HG03457 (cell line): Measurements from ENCODE around the gene DRICH1.
"Not testable (repeated sequence)": the region's sequence is repeated elsewhere in the genome, so short reads cannot be mapped to it uniquely, and the experiment has no call there.

Experiments used
- ATAC-seq: cut with Tn5 transposase; IDR thresholded peaks from one replicate; pipeline ENCODE4 v1.9.1; 2021; ENCODE audit warnings: moderate number of reproducible peaks; ENCODE audit not compliant: unreplicated experiment

DRICH1 gene

DNA sequence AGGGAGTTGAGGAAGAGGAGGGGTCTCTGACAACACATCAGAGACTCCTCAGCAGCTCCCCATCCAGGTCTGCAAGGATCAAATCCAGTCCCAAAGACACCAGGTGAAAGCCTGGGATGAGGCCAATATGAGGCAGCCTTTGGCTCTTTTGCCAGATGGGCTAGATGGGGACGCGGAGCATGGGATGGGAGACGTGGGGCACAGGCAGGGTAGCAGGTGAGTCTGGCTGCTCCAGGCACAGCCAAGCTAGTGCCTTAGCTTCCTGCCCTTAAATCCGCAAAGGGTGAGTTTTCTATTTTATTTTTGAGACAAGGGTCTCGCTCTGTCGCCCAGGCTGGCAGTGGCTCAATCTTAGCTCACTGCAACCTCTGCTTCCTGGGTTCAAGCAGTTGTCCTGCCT is 19.6 kb upstream of the DRICH1 start:
- ATAC-seq = no peak

GRCh38 chr22:23649071-23649501 is 17.0 kb upstream of the DRICH1 start:
- ATAC-seq = no peak

GRCh38 chr22:23646526-23646925 is 14.4 kb upstream of the DRICH1 start:
- not testable (repeated sequence) for ATAC-seq

DNA sequence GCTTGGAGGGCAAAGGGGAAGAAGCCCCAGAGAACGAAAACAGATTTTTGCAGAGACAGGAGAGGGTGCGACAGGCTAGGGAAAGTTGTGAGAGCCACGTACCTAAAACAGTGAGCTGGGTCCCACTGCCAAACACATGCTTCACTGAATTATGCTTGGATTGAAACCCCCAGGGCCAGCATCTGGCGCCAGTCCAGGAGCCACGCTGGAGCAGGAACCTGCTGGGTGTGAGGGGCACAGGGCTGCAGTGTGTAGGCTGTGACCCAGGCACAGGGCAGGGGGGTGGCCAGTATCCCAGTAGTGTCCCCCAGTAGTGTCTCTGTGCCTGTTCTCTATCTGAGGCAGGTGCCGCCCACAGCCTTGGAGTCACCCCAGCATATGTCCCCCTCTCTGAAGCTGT is 8.1 kb upstream of the DRICH1 start:
- ATAC-seq = not testable (repeated sequence)

DNA sequence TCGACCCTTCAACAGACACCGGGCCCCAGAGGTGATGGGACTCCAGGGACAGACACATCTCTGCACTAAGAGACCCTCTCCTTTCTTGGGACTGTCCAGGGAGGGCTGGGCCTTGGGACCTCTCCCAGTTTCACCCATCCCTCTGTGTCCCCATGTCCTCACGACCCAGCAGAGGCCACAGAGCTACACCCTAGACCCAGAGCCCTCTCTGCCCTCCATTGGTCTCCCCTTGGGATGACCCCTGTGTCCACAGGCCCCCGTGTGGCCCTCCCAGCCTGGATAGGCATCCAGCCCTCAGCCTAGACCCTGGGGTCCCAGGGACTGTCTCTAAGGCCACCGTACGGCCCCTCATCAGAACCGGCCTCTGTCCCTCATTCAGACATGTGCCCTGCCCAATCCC is 7.5 kb upstream of the DRICH1 start:
- no peak for ATAC-seq

- ATAC-seq = no peak
Observed at GRCh38 chr22:23638611-23639010, 6.5 kb upstream of the DRICH1 start.

DNA sequence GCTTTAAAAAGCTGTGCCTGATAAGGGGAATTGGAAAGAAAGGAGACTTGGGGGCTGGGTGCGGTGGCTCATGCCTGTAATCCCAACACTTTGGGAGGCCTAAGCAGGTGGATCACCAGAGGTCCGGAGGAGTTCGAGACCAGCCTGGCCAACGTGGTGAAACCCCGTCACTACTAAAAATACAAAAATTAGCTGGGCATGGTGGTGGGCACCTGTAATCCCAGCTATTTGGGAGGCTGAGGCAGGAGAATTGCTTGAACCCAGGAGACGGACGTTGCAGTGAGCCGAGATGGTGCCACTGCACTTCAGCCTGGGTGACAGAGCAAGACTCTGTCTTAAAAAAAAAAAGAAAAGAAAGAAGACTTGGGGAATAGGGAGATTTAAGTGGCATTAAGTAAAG is 3.2 kb upstream of the DRICH1 start:
- not testable (repeated sequence) for ATAC-seq

DNA sequence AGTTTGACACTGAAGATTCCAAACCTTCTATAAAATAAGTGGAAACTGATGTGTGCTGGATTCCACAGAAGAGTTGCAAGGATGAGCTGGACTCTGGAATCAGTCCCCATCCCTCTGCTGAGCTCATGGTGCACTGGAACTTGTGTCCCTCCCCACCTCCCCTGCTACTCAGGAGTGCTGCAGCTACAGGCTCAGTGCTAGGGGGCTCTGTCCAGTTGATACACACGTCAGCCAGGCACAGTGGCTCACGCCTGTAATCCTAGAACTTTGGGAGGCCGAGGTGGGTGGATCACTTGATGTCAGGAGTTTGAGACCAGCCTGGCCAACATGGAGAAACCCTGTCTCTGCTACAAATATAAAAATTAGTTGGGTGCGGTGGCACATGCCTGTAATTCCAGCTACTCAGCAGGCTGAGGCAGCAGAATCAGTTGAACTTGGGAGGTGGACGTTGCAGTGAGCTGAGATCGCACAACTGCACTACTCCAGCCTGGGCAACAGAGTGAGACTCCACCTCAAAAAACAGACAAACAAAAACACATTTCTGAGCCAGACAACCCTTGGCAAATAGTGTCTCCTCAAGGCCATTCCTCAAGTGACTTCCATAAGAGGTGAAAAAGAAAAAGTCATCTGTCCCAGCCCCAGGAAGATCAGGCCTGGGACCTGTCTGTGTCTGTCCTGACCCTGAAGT is 3.9 kb downstream of the DRICH1 start:
- ATAC-seq = not testable (repeated sequence)

GRCh38 chr22:23627401-23628055 is 4.6 kb downstream of the DRICH1 start:
- not testable (repeated sequence) for ATAC-seq

DNA sequence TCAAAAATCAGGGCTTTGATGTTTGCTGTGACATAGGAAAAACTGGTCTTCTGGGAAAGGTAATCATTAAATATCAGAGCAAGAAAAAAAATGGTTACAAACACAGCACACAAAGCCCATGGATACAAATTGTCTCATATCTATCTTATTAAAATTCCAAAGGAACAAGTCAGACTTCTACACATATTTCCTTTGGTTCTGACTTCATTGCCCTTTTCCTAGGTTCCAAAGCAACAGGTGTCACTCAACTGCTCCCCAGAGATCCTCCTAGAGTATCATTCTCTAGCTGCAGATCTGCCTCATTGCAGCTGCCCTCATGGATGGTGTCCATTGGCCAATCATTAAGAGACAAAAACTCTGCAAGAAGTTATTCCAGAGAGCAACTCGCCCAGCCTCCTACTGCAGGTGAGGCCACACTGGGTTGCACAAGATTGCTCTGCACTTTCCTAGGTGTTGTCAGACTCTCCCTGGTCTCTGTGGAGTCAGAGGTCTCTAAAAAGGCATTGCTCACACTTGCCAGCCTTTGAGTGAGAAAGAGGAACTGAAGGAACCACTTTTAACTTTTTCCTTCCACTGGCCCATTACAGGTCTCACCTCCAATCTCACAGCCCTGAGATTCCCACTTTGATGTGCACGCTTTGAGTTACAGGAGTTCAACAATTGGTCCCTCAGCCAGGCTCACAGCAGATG is 5.7 kb downstream of the DRICH1 start:
- ATAC-seq = no peak

DNA sequence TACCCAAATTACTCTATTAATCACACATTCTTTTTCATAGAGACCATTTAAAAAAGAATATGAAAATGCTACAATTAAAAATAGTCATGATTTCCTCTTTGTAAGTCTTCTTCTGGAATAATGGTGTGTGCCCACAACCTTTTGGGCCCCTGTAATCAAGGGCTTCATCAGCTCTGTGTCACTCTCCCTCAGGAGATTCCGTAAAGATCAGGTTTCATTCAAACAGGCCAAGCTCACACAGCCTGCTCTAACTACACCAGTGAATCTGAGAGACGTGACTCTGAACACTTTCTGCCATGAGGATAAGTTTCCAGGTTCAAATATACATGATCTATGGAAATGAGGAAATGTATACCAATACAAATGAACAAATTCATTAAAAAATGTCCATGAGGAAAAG is 9.5 kb downstream of the DRICH1 start:
- ATAC-seq = no peak

DNA sequence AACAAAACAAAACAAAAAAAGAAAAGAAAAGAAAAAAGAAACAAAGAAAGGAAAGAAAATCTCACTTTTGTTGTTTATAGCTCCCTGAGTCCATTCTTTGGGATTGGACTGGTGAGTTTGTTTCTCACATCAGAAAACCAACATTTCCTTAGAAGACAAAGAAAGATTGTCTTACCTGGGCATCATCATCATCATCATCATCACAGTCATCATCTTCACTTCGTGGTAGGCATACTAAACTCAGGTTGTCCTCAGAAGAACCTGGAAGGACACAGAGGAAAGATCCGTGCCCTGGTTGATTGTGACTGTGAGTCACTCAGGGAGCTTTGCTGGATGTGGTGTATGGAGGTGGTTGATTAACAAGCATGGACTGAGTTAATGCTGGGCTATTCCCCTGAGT is 10.2 kb downstream of the DRICH1 start:
- ATAC-seq = not testable (repeated sequence)

DNA sequence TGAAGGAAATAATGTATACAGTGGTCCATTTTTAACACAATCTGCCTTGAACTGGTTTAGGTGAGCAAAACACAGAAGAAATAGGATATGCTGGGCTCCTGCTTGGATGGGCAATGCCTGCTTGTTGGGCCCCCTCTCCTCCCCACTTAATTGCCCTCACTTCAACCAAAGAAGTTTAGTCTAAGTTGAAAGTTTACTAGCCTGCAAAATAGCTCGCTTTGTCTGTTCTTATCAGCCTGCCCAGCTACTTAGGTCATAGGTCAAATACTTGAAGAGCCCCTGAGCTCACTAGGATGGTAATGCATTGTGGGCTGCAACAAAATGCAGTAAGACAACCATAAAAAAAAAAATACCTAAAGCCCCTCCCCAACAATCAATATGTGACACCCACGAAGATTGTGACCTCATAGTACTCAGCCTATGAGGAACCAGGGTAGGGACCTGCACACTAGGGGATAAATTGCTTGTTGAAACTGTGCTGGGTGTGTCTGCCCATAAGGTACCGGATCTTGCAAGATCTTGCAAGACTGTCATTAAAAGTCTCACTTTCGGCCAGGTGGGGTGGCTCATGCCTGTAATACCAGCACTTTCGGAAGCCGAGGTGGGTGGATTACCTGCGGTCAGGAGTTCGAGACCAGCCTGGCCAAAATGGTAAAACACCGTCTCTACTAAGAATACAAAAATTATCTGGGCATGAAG is 10.9 kb downstream of the DRICH1 start:
- ATAC-seq = no peak

DNA sequence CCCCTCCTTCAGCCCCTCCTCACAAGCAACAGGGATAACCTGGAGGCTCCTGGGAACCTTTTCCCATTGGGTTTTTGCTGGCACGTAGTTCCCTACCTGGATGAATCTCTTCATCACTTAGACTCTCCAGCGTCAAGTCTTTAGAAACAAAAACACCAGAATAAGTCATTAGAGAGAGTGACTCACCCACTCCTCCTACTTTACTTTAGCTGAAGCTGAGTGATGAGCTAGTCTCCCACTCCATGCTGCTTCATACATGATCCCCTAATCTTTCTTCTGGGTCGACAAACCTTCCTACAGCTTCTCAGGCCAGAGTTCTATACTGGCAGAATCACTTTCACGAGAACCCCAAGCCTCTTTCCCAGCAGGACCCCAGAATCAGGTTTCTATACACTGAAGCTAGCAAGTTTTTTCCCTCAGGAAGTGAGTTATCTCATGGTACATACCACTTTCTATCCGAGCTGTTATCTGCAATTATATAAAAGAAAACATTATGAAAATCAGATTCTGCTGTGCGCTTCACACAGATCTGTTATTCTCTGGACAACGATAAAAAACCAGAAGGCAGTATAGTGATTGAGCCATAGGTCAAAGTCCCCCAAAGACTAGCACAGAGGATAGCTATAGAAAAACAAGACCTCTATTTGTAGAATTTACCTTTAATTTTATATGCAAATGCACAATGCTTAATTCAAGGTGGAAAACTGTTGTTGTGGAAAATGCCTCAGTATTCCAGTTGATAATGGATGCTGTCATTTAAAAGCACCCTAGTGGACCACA is 18.7 kb downstream of the DRICH1 start:
- ATAC-seq = no peak

- ATAC-seq = no peak
Observed at GRCh38 chr22:23609983-23610781, 21.9 kb downstream of the DRICH1 start.

DNA sequence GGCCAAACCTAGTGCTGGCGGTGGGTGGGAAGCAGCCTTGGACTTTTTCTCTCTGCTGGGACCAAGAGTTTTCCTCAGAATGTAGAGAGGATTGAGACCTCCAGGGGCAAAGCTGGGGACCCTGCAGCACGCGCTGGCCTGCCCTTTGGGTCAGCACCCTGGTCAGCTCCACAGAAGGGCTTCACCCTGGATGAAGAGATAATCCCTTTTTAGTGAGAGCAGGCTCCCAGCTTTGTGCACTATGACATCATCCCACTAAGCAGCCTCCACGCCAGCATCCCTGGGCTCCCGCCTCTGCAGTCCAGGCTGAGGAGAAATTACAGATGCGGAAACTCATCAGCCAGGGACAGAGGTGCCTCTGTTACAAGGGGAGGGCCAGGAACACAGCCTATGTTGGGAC is 23.5 kb downstream of the DRICH1 start:
- ATAC-seq = no peak

DNA sequence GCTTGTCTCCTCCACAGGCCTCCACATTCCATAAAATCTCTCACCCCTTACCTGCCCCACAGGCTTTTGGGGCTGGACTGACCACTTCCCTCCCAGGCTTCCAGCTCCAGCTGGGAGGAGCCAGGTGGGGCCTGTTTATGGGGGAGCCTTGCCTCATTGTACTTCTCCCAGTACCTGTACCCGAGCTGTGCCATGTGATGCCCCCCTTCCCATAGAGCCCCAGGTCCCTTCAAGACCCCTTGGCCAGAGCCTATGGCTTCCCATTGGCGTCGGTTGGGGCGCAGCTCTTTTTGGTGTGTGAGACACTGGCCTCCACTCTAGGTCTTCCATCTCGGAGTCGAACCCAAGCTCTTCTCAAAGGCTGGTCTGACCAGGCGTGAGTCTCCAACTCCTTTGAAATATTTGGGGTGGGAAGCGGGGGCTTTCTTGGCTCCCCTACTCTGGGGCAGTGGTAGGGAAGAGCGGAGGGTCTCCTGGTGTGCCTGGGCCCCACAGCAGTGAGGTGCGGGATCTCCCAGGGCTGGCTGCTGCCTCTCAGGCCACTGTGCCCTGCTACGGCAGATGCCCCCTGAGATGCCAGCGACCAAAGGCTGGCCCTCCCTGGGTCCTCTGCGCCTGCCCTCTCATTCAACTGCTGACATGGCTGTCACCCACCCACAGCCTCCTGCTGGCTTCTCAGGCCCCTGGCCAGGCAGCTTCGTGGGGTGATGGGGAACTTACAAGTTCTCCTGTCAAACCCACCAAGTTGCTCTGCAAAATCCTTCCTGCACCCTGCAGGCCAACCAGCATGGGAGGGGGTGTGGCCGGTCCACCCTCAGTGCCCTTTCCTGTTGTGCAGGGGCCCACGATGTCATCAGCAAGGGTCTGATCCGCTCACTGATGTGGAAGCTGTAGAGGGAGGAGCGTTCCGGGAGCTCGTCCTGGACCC is 25.7 kb downstream of the DRICH1 start:
- ATAC-seq = no peak

GRCh38 chr22:23604939-23605712 is 27.0 kb downstream of the DRICH1 start:
- no peak for ATAC-seq
